ENCODE data around the gene VOPP1.

GRCh38 chr7:55575733-55576132, 3.4 kb upstream of the VOPP1 start:
- TF ChIP-seq CTCF (IDR thresholded peaks at IDR 0.05) = no peak
- no peak for TF ChIP-seq POLR2A (IDR thresholded peaks at IDR 0.05)
